Stimulated activated CD4-positive, alpha-beta T cell treated with anti-CD3 and anti-CD28 coated beads, Interleukin-2, amount 100 ng/mL, for 24 hours (primary cell): ENCODE measurements around the gene TTLL11.
A peak's percentile ranks its signal among the peaks of the same experiment; 100 is the strongest.

ENCODE experiments used
- DNase-seq, 2 donors: peaks; one replicate each; pipeline ENCODE4 v3.0.0-alpha.2; 2020

The TTLL11 gene

GRCh38 chr9:122092611-122093506 lies at the start of gene TTLL11:
TSS of gene TTLL11 (minus strand) at chr9:122093308. CDS start at chr9:122093148, 160 bp downstream.
- peak; percentile 98 for DNase-seq

- no peak for DNase-seq
Measured at GRCh38 chr9:122141671-122142070, 48.6 kb upstream of the TTLL11 start.

- DNase-seq: no peak
Measured at GRCh38 chr9:122140368-122141193, 47.5 kb upstream of the TTLL11 start.

- DNase-seq: no peak
Measured at GRCh38 chr9:122138560-122139268, 45.6 kb upstream of the TTLL11 start.

- no peak for DNase-seq
Measured at GRCh38 chr9:122135529-122135859, 42.4 kb upstream of the TTLL11 start.

GRCh38 chr9:122134822-122135528 lies 41.9 kb upstream of the TTLL11 start:
- DNase-seq: no peak

GRCh38 chr9:122133984-122134535 lies 41.0 kb upstream of the TTLL11 start:
- DNase-seq: no peak

DNA sequence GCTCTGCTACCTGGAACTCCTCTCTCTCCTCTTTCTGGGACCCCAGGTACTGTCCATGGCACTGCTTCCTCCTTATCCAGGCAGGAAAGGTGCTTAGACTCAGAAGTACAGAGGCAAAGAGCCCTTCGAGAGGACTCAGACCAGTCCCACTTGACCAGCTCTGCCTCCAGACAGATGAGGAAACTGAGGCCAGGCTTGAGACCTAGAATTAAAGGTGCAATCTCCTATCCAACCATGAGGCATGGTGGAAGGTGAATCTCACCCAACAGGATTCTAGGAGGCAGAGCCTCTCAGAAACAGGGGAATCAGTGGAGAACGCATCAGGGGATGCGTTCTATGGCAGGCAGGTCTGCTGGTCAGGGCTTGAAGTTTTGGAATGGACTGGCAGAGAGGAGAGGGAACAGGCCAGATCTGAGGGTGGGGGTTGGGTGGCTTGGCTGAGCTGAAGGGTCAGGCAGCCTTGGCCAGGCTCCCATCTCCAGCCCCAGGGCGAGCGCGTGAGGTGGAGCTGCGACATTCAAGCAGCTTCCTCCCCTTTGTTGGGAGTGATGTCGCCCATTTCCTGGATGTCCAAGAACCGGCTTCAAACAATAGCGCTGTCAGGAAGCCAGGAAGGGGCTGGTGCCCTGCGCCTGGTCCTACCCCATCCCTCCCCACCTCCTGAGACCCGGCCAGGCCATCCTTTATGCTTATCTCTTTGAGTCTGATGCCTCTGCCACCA lies 40.3 kb upstream of the TTLL11 start:
- DNase-seq: no peak

GRCh38 chr9:122132539-122132938 lies 39.4 kb upstream of the TTLL11 start:
- DNase-seq: no peak

GRCh38 chr9:122131401-122132001 lies 38.4 kb upstream of the TTLL11 start:
- no peak for DNase-seq

DNA sequence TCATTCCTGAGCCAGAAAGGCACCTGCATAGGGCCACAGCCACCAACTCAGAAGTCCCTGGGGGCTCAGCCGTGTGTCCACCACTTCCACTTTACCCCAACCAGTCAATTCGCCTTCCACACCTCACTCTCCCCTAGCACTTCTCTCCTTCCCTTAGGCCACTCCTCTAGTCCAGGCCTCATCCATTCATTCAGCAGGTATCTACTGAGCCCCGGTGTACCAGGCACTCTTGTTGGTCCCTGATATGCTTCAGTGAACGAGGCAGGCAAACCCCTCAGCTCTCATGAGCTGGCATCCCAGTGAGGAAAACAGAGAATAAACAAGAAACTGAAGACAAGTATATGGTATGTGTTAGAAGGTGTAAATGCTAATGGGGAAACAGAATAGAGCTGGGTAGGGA lies 37.7 kb upstream of the TTLL11 start:
- no peak for DNase-seq

GRCh38 chr9:122129969-122130368 lies 36.9 kb upstream of the TTLL11 start:
- no peak for DNase-seq

- no peak for DNase-seq
Measured at GRCh38 chr9:122128969-122129343, 35.8 kb upstream of the TTLL11 start.

DNA sequence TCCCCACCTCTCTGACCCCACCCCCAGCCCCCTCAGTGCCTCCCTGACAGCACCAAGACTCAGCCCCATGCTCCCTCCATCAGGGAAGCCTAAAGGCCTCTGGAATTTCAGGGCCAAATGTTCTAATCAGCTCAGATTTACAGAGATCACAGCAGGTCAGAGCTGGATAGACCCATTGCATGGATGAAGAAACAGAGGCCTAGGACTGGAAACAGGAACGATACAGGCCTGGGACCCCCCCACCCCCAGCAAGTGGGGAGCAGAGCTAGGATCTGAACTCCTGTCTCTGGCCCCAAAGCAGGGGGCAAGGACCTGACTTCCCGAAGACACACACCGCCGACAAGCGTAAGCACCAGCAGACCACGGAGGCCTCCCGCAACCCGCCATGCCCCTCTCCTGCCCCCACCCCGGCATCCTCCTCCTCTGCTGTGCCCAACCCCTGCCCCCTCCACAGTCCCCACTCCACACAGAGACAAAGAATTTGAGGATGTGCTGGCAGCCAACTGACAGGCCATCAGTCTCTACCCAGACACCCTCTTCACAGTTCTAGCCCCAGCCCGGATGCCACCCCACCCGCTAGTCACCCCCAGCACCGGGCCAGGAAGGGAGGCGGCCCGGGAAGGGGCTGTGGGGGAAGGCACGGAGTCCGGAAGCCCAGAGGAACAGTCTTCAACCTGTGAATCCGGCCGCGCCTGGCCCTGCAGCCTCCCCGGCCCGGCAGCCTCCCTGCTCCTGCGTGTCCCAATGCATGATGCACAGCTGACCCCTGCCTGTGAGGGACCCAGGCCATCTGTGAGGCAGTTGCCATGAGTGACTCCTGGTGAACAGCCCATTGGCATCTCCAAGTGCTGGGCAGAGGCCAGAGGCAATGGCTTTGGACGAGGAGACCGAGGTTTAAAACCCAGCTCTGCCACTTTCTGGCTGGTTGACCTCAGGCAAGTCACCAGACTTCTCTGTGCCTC lies 35.2 kb upstream of the TTLL11 start:
- no peak for DNase-seq

GRCh38 chr9:122127396-122127798 lies 34.3 kb upstream of the TTLL11 start:
- peak in 1 of 2 donors; percentile 24 for DNase-seq

DNA sequence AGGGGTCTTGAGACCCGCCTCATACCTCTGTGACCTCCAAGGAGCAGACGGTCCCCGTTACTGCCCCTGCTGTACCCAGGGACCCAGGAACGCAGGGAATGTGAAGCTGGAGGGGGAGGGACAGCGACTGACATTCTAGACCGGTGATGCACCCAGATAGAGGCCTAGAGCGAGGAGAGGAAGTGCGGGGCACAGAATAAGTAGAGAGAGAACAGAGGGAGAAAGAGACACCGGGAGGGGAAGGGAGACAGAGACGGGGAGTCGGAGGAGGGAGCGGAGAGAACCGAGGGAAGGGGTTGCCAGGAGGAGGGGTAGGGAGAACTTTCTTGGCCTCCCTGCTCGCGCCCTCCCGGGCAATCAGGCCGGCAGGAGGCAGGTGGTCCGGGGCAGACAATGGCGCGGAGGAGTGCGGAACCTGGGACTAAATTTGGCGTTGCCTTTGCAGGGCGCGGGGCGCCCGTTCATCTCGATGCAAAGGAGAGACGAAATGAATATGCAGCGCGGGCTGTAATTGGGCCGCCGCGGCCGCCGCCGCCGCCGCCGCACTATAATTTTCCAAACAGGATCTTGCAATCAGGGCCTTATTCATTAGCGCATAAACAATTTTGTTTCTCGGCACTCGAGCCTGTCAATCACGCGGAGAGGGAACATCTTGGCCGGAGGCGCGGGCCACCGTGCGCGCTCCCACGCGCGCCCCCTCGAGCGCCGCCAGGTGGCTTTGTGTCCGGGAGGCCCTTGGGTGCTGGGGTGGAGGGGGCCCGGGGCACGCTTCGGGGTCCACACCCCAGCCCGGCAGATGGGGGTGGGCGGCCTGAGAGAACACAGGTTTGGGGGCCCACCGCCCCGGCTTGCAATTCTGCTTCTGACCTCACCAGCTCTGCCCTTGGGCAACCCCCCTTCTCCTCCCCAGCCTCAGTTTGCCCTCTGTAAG lies 33.5 kb upstream of the TTLL11 start:
- DNase-seq: no peak

DNA sequence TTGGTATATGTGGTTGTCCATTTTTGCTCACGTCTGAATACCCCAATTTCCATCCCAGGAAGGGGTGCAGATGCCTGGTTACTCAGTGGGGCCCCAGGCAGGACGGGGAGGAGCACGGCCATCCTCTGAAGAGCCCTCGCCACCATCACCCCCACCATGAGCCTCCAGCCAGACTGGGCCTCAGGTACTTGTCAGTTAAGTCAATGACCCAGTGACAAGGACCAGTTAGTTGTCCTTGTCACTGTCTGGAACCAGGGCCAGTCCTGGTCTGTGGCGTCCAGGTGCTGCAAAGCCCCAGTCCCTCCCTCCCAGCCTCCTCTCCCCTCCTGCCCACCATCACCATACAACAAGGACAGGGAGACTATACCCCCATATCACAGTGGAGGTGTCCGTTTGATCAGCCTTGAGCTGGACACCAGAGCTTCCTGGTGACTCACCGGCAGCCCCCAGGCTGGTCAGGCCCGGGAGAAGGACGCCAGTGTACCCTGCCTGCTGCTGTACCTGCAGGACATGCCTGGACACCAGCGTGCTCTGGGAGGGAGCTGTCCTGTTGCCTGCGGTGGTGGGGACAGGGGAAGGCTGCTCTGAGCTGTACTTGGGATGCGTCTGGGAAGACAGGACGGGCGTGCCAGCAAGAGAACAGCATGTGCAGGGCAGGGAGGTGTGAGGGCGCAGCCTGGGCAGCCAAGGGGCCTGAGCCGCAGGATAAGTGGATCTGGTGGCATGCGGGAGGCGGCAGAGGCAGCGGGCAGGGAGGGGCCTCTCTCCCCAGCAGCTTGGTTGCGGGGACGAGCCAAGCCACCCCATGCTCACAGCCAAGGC lies 32.6 kb upstream of the TTLL11 start:
- no peak for DNase-seq

- DNase-seq: peak; percentile 84
Measured at GRCh38 chr9:122125158-122125508, 32.0 kb upstream of the TTLL11 start.
